GM21576 (cell line): Measurements from ENCODE around the gene SHH.
"Not testable (repeated sequence)": the region's sequence is repeated elsewhere in the genome, so short reads cannot be mapped to it uniquely, and the experiment has no call there.

Source experiments
- ATAC-seq: cut with Tn5 transposase; IDR thresholded peaks from one replicate; pipeline ENCODE4 v1.9.1; 2021; ENCODE audit warnings: mild to moderate bottlenecking, moderate library complexity; ENCODE audit not compliant: unreplicated experiment

Gene SHH

GRCh38 chr7:155820788-155821187 lies 8.5 kb upstream of the SHH start:
- no peak for ATAC-seq

- ATAC-seq, result no peak
Observed at GRCh38 chr7:155820246-155820645, 8.0 kb upstream of the SHH start.

GRCh38 chr7:155819186-155819585 lies 6.9 kb upstream of the SHH start:
- ATAC-seq, result no peak

- no peak for ATAC-seq
Observed at GRCh38 chr7:155818820-155819168, 6.5 kb upstream of the SHH start.

GRCh38 chr7:155818154-155818819 lies 6.0 kb upstream of the SHH start:
- ATAC-seq, result no peak

GRCh38 chr7:155817515-155817914 lies 5.3 kb upstream of the SHH start:
- ATAC-seq, result not testable (repeated sequence)

- no peak for ATAC-seq
Observed at GRCh38 chr7:155816996-155817395, 4.7 kb upstream of the SHH start.

- ATAC-seq, result no peak
Observed at GRCh38 chr7:155816192-155816508, 3.9 kb upstream of the SHH start.

GRCh38 chr7:155815332-155816191 lies 3.3 kb upstream of the SHH start:
- ATAC-seq, result peak; percentile 93

- no peak for ATAC-seq
Observed at GRCh38 chr7:155814316-155815276, 2.3 kb upstream of the SHH start.

- ATAC-seq, result no peak
Observed at GRCh38 chr7:155813546-155814315, 1.5 kb upstream of the SHH start.

GRCh38 chr7:155813125-155813524 lies 862 bp upstream of the SHH start:
- ATAC-seq, result no peak

- ATAC-seq, result no peak
Observed at GRCh38 chr7:155811560-155811894, 736 bp downstream of the SHH start.

GRCh38 chr7:155810770-155811559 lies 1.3 kb downstream of the SHH start:
- ATAC-seq, result no peak

GRCh38 chr7:155809947-155810769 lies 2.1 kb downstream of the SHH start:
- ATAC-seq, result no peak

GRCh38 chr7:155809332-155809946 lies 2.8 kb downstream of the SHH start:
- no peak for ATAC-seq

- no peak for ATAC-seq
Observed at GRCh38 chr7:155808549-155809331, 3.5 kb downstream of the SHH start.
